Putamen (tissue), 1 donor: ENCODE data around the gene WDFY2.

Experiments used
- DNase-seq: peaks from one replicate; pipeline ENCODE4 v3.0.0-alpha.2; 2016; ENCODE audit warnings: low spot score

The WDFY2 gene

DNA sequence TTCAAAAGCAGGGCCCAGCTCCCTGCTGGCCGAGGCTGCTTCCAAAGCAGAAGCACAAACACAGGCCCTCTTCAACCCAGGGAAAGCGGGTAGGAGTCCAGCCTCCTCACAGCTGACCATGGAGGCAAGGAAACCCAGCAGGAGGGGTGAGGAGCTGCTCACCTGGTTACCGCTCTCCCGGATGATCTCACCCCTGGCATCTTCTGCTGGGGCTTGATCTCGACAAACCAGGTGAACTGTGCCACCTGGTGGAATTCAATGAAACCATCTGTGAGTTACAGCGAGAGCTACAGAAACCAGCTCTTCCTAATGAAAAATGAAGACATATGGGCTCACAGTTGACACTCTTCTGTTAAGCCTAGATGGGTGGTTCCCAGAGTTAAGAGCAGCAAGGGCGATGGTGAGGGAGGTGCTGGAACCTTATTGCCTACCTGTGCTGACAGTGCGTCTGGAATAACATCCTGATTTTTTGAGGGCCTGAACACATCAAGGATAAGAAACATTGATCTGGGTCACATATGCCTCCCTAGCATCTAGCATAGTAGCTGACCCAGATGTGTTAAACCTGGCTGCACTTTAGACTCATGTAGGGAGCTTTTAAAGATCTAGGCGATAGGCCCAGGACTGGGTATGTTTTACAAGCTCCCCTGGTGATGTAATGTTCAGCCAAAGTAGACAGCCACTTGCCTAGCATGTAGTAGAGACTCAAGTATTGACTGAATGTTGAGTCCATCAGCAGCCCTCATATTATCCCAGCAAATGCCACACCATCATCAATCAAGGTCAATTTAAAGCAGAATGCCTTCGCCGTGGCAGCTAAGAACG lies 213.6 kb downstream of the WDFY2 start:
- DNase-seq: peak; percentile 63

DNA sequence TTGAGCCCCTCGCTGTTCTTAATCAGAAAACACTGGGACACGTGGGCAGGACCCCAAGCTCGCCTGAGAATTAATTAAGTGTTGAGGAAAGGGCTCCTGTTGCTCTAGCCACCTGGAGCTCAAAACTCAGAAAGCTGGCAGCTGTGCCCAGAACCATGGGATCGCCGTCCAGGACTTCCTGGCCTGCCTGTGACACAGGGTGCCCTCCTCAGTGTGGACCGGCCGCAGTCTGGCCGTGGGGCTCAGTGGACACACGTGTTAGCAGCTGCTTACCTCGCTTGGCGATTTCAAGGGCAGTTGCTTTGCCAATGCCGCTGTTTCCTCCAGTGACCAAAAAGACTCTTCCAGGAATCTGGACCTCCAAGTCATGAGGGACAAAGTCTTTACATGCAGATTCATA lies 215.0 kb downstream of the WDFY2 start:
- DNase-seq: no peak

DNA sequence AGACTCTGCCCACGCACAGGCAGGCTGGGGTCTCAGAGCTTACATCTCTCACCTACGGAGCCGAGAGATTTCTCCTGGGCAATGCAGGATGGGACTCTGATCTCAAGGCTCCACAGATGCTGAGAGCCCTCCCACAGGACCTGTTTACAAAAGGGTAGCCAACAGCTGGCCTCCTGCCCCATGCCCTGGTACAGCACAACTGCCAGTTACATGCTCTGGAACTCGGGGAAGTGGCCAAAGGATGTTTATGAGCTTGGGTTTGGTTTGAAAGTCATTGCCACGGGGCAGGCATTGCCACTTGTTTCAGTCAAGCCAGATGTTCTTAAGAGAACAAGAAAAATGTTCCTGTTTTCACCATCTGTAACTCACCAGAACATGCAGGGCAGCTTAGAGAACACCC lies 216.2 kb downstream of the WDFY2 start:
- DNase-seq: no peak

DNA sequence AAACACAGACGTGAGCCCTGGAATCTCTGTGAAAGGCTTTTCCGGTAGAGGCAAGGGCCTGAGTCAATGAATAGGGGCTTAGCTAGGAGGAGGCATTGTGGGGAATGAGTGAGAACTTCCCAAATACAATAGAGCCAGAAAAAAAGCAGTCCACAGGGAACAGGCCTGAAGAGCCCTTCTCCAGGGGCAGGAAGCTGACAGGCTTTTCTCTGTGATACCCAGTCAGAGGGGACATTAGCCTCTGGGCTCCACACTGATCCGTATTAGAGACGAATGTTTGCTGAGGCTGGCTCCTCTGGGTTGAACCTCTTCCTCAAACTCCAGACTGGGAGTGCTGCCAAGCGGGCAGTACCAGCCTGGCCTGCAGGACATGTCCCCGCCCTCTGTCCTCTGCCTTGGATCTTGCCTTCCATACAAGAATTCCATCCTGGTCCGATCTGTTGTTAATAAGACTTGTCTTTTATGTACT lies 217.4 kb downstream of the WDFY2 start:
- peak; percentile 84 for DNase-seq

DNA sequence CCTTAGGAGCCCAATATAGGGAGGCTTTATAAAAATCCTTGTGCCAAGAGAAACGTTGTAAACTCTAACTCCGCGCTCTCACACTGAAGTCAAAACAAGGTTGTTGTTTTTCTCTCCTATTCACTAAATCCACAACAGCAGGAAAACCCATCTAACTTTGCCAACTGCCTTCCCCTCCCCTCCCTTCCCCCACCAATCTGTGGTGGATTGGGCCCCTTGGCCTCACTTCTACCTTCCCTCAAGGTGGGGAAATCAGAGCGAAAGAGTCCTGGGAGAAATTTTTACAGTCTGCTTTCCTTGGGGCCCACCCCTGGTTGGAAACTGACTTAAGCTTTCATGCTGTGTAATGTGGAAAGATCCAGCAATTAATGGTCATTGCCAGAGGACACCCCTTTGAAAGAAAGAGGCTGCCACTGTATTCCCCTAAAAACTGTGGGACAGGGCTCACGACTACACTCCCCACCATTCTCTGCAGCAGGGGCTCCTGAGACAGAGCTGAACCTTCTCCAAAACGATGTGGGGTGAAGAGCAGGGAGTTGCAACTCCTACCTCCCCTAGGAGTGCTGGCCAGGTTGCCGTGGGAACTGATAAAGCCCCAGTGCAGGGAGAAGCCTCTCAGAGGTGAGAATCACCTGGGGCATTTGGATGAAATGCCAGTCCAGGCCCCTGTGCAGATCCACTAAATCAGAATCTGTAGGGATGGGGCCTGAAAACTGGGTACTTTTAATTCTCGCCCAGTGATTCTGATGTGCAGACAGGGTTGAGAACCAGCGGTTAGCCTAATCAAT lies 218.6 kb downstream of the WDFY2 start:
- DNase-seq: no peak

DNA sequence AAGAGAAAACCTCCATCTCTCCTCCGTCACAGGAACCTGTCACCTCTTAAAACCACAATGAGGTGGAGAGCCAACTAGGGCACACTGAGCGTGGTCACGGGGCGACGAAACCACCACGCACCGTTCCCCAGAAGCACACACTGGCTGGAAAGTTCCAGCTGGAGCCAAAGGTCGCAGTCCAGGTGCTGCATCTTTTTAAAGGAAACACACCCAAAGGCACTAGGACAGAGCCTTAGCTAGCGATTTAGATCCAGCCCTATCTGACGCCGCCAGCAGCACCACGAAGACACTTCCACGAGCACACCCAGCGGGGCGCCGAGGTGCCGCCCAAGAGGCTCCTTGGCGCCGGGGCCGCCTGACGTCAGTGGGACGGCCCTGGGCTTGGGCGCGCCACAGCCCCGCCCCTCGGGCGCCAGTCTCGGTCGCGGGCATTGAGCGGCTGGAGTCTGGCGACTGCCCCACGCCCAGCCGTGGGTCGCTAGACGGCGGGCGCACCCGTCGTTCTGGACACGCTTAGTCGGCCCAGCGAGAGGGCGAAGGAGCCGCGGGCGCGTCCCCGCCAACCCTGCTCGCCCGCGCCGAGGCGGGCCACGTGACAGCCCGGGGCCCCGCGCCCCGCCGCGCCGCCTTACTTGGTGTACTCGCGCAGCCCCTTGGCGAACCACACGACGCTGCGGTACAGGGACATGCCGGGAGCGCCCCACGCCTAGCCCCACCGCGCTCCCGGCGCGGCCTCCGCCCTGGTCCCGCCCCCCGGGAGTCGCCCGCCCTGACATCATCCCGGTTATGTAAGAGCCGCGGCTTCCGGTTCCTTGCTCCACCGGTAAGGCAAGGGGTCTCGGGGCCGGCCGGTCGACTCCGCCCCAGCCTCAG lies 219.4 kb downstream of the WDFY2 start, which contains the start of gene DHRS12:
DHRS12 (minus strand) TSS at position 742 of the 873 bp plus-strand sequence. CDS start 4,504 bp downstream, outside the sequence.
- peak; percentile 92 for DNase-seq

DNA sequence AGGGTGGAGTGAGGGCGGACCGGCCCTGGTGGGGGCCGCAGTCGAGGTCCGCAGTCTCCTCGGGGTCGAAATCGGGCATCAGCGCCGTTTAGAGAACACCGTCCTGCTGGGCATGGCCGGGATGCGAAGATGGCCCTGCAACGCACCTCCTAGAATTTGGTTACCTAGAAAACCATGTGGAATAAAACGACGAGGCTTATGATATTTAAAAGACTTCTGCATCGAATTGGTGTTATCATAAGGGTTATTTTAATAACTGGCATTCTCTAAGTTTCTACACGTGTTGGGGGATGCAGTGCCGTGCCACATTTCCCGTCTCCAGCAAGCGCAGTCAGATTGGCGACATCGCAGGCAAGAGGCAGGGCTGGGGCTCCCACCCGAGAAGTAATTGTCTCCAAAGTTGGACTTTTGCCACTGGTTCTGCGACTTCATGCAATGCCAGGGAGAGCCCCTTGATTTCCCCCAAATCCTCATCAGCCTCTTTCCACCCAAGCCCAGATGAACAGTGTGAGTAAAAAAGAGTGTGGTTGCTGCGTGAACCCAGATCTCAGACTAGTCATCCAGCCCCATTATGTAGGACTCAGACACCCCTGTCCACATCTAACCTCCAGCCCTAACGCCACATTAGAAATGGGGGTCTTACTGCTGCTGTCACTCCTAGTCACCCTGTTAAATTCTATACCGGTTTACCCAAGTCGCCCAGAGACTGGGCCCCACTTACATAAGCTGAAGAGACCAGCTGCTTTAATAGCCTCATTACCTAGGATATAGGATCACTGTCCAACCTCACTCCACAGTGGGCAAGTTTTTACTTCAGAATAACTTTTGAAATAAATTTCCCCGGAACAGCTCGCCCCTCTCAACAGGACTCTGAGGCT lies 220.3 kb downstream of the WDFY2 start:
- DNase-seq: peak; percentile 55

DNA sequence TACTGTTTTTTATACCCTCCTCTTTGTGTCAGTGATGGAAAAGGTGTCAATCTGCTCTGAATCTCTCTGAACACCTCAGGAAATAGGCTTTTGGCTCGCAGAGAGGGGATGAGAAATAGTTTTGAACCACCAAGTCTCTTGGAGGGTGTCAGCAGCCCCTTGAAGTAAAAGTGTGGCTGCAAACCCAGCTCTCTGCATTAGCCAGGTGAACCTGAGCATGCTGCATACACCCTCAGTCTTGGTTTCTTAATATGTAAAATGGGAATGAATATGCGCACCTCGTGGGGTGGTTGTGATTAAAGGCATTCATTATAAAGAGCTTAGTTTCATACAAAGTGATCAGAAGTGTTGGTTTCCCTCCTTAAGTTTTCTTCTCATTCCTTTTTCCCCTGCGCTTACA lies 221.1 kb downstream of the WDFY2 start:
- no peak for DNase-seq

DNA sequence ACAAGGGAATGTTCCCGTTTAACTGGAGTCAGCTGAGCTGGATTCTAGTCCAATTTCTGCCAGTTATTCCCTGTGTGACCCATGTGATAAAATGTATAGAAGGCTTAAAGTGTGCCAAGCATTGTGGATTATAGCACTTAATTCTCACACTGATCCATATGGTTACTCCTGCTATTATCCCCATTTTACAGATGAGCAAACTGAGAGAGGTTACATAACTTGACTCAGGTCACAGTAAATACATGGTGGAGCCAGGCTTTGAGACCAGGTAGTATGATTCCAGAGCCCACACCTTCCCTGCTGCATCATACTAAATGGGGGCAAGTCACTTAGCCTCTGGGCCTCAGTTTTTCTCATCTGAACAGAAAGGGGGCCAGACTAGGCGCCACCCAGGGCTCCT lies 221.7 kb downstream of the WDFY2 start:
- DNase-seq: no peak

DNA sequence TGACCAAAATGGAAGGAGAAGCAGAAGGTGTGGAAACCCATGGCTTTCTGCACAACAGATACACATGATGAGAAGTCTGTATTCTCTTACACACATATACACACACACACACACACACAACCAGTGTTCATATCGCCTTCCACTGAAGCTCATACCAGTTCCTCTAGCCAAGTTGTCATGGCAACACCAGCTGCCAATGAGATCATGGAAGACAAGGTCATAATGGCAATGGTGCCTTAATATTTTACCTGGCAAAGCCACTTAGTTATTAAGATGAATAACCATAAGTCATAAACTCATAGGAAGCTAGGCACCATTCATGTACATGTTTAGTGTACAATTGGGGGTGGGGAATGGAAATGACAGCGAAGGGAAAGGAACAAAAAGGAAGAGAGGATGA lies 222.3 kb downstream of the WDFY2 start:
- peak; percentile 34 for DNase-seq

DNA sequence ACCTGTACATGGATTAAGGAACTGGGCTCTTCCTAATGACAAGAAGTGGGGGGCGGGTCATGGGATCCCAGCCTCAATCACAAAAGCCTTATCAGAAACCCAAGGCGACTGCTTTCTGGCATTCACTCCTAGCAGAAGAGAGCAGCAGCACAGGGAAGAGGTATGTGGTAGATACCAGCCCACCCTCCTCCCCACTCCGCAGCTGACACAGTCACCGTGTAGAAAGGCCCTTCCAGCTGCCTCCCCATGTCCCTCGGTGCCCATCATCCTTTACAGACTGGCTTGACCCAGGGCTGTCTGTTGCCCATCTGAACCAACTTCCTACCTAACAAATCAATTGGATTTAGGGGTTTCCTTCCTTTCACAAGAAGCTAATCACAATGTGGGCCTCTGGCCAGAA lies 222.8 kb downstream of the WDFY2 start:
- DNase-seq: no peak

DNA sequence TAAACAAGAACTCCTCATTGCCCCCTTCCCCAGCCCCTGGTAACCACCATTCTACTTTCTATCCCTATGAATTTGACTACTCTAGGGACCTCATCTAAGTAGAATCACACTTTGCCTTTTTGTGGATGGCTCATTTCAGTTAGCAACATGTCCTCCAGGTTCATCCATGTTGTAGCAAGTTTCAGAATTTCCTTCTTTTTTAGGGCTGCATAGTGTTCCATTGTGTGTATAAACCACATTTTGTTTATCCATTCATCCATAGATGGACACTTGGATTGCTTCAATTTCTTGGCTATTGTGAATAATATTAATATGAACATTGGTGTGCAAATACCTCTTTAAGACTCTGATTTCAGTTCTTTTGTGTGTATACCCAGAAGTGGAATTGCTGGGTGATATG lies 224.5 kb downstream of the WDFY2 start:
- no peak for DNase-seq

DNA sequence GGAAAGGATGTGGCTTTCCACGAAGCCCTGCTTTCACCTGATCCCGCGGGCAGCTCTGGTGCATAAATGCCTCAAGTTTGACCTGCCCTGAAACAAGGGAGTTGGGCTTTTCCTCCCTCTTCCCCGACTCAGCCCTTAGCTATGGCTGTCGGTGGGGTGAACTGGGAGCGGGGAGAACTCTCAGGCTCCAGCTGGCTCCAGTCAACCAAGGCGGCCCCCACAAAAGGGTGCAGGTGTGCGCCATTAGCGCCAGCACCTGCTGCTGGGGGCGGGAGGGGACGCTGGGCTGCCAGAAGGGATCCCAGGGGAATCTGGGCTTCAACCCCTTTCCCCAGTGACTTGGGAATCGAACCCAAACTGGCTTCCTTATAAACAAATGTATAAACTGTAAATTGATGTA lies 226.8 kb downstream of the WDFY2 start:
- no peak for DNase-seq

DNA sequence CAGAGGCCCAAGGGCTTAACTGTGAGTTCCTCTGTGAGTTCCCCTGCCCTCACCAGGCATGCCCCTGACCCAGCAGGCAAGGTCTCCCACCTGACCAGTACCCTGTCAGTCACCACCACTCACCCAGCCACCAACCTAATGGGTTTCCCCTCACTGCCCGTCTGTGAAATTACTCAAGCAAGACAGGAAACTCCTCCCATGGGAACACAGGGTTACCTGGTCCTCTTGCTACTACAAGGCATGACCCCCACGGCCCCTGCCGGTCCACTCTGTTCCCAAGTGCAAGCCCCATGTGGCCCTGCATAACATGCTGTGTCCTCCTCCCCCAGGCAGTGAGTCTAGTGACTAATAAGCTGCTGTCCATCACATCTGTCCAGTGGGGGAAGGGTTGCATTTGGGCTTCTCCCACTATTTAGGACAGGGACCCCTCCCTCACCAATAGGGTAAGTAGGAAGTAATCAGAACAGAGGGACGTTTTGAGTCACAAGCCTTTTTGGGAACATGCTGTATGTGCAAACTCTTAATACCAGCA lies 227.7 kb downstream of the WDFY2 start:
- no peak for DNase-seq

DNA sequence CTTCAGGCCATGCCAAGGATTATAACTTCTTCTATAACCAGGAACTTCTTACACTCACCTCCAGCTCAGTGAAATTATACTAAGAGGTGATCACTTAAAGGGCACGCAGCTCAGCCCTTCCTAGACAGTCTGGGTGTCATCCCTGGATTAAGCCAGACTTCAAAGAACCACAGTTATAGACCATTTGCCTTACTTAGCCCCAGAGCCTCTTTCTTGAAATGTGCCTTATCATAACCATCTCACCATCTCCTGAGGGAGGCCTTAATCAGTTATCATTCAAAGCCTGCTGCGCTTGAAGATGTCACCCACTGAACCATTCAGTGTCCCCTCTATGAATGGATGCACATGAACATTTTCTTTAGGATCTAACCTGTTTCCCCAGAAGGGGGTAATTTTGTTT lies 229.8 kb downstream of the WDFY2 start:
- no peak for DNase-seq

DNA sequence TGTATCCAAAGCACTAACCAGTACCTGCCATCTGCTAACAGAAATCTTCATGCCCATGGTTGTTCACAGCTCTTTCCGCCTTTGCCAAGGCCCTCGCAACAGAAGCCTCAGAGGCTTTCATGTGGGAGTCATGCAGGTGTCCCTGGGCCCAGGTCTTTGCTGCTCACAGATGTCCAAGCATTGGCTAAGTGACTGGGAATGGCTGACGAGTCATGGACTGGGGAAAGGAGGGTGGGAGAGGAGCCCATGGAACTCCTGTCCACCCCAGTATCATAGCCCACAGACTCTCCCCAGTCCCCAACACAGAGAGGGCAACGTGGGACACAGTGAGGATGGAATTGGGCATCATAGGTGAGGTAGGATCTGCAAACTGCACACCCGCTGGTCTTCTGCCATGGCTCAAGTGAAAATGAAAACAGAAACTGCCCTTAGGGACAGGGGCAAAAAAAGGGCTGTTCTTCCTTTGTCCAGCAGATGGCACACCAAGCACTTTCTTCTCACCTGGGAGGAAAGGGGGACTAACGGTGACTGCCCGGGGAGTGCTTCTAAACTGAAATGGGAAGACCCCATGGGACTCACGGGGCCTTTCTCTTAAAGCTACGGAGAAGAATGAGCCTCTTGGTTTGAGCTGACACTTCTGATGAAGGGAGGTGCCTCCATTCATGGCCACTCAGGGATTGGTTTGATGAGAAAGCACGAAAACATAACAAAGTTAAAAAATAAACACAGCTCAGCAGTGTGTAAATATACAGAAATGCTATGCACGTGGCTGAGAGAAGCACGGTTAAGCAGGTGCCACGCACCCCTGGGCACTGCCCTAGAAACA lies 230.8 kb downstream of the WDFY2 start:
- no peak for DNase-seq

DNA sequence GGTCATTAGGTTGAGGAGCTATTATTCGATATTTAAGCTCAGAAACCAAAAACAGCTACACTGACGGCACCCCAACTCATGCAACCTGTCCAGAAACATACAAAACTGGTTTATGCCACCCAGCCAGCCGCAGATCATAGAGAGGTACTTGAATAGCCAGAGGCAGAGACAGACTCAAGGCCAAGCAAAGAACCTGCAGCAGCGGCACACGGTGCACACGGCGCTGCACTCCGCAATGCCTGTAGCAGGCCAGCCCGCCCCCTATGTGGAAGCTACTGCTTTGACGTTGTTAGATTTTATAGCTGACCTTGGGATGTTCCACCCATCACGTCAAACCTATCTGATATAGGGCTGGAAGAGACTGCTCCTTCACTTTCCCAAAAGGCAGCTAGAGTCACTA lies 231.6 kb downstream of the WDFY2 start:
- DNase-seq: no peak

DNA sequence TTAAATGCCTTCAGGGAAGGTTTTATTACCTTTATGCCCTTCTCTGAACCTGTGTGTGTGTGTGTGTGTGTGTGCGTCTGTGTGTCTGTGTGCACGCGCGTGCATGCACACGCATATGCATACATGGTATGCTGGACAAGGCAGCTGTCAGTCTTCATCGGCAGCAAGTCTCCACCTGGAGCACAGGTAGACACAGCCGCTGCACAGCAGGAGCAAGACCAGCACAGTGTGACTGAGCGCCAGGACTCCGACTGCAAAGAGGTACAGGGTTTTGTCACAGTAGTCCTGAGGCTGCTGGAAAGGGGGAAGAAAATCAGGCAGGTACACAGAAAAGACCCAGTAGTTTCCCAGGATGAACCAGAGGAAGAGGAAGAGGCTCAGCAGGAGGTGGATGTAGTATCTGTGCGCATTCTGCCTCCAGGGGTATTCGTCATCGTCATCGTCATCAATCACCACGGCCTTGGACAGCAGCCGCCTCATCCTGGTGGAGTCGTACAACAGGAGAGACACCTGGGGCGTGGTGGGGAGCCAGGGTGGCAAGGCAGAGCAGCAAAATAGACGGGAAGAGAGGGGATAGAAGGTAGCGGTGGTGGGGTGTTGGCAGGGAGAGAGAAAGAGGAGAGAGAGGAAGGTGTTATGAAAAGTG lies 232.5 kb downstream of the WDFY2 start:
- no peak for DNase-seq
